Stimulated activated naive B cell treated with anti-CD40 and anti-IgM and Interleukin-4, amounts not matched to agents 10 μg/mL and 1 μg/mL and 100 μg/mL, for 72 hours (primary cell): Measurements from ENCODE around the gene PNPLA4.
A peak's percentile ranks its signal among the peaks of the same experiment; 100 is the strongest.

ENCODE experiments used
- ATAC-seq, 2 donors: fragments of 150-1000 bp; cut with Tn5 transposase; replicated peaks; 2 replicates each; pipeline ENCODE4 v1.10.0; 2021; ENCODE audit warnings: moderate library complexity in 1 of 2
- DNase-seq: peaks from one replicate; pipeline ENCODE4 v3.0.0; 2021
- H3K27ac Mint-ChIP-seq: one replicate; pipeline ENCODE4 v1.8.0; 2022; ENCODE audit warnings: mild to moderate bottlenecking, mixed read lengths
- H3K27me3 Mint-ChIP-seq, 2 donors: one replicate each; pipeline ENCODE4 v1.8.0; 2022; ENCODE audit warnings: mixed read lengths in 2 of 2
- H3K36me3 Mint-ChIP-seq, 2 donors: one replicate each; pipeline ENCODE4 v1.8.0; 2022; ENCODE audit warnings: mixed read lengths in 2 of 2, mild to moderate bottlenecking in 1 of 2
- H3K4me1 Mint-ChIP-seq, 2 donors: one replicate each; pipeline ENCODE4 v1.8.0; 2022; ENCODE audit warnings: mixed read lengths in 2 of 2, mild to moderate bottlenecking in 1 of 2
- H3K4me3 Mint-ChIP-seq, 2 donors: one replicate each; pipeline ENCODE4 v1.8.0; 2022; ENCODE audit warnings: mild to moderate bottlenecking in 2 of 2, mixed read lengths in 2 of 2, moderate library complexity in 1 of 2
- H3K9me3 Mint-ChIP-seq, 2 donors: one replicate each; pipeline ENCODE4 v1.8.0; 2022; ENCODE audit warnings: mixed read lengths in 2 of 2, mild to moderate bottlenecking in 1 of 2

Gene PNPLA4, protein sequence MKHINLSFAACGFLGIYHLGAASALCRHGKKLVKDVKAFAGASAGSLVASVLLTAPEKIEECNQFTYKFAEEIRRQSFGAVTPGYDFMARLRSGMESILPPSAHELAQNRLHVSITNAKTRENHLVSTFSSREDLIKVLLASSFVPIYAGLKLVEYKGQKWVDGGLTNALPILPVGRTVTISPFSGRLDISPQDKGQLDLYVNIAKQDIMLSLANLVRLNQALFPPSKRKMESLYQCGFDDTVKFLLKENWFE

GRCh38 chrX:7927259-7928167 is at the start of gene PNPLA4:
TSS of gene PNPLA4 (minus strand) at chrX:7927413. CDS start at chrX:7926119, 1,294 bp downstream.
- peak within 1 kb of the TSS; percentile 89 to 93 for H3K4me3 Mint-ChIP-seq
- H3K4me1 Mint-ChIP-seq: peaks cover 6 to 8% of the 10 kb centered on the region in 2 donors
- no peaks in the 10 kb centered on the region for H3K27me3 Mint-ChIP-seq
- ATAC-seq (peak; percentile 92 to 95), DNase-seq (peak; percentile 92)
- peaks cover 1 to 12% of the 10 kb centered on the region in 2 donors for H3K36me3 Mint-ChIP-seq
- no peaks in the 10 kb centered on the region for H3K9me3 Mint-ChIP-seq
- H3K27ac Mint-ChIP-seq: peak within 1 kb of the TSS; percentile 98

- peaks cover 1 to 3% of the 10 kb centered on the region in 2 donors for H3K9me3 Mint-ChIP-seq
- H3K4me3 Mint-ChIP-seq: no peak overlapping the region
- no peaks in the 10 kb centered on the region for H3K27me3 Mint-ChIP-seq
- peaks cover 0 to 9% of the 10 kb centered on the region in 2 donors for H3K36me3 Mint-ChIP-seq
- H3K4me1 Mint-ChIP-seq: no peaks in the 10 kb centered on the region
- ATAC-seq (no peak), DNase-seq (no peak)
- no peak overlapping the region for H3K27ac Mint-ChIP-seq
Measured at GRCh38 chrX:7972586-7972985, 45.4 kb upstream of the PNPLA4 start.

DNA sequence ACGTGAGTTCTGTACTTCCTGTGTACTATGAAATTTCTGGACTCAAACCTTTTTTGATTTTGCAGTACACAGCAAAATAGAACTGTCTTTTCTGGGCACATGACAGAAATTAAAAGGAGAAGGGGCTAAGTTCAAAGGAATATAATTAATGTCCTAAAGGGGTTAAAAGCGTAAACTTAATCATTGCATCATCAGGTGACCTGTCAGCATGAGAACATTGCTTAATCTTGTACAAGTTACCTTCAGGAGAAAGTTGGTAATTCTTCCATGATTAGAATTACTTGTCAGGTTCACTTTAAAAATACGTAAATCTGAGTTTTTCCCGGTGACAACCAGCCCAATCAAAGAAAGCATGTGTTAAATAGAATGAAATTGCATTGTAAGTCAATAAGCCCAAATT is 43.2 kb upstream of the PNPLA4 start:
- no peak overlapping the region for H3K27ac Mint-ChIP-seq
- H3K4me1 Mint-ChIP-seq: no peaks in the 10 kb centered on the region
- ATAC-seq (no peak), DNase-seq (no peak)
- peaks cover 0 to 9% of the 10 kb centered on the region in 2 donors for H3K36me3 Mint-ChIP-seq
- no peaks in the 10 kb centered on the region for H3K27me3 Mint-ChIP-seq
- peaks cover 1 to 3% of the 10 kb centered on the region in 2 donors for H3K9me3 Mint-ChIP-seq
- H3K4me3 Mint-ChIP-seq: no peak overlapping the region

- Mint-ChIP-seq H3K27me3 (no peaks in the 10 kb centered on the region), H3K4me1 (peaks cover 0 to 3% of the 10 kb centered on the region in 2 donors), H3K9me3 (peaks cover 1 to 3% of the 10 kb centered on the region in 2 donors), H3K4me3 (no peak overlapping the region), H3K27ac (no peak overlapping the region), H3K36me3 (peaks cover 0 to 9% of the 10 kb centered on the region in 2 donors)
- no peak for DNase-seq
- no peak for ATAC-seq
Measured at GRCh38 chrX:7965436-7965835, 38.2 kb upstream of the PNPLA4 start.

DNA sequence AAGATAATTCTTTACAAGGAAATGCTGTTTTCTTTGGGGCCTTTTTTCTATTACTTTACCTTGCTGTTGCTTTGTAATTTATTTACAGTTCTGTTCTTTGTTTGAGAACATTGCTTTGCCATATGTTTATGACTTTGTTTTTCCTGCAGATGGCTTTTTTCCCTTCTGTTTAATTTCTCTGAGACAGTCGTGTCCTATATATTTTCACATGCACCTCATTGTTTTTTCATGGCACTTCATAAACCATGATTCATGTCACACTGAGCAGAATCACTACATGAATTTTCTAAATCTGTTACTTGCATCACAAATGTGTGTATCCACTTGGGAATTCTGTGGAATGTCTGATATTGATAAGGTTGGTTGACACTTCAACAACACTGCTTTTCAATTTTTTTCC is 33.0 kb upstream of the PNPLA4 start:
- Mint-ChIP-seq H3K9me3 (peaks cover 8 to 9% of the 10 kb centered on the region in 2 donors), H3K4me3 (no peak overlapping the region), H3K36me3 (peaks cover 5 to 8% of the 10 kb centered on the region in 2 donors), H3K4me1 (peaks cover 0 to 3% of the 10 kb centered on the region in 2 donors), H3K27me3 (peaks cover 8 to 14% of the 10 kb centered on the region in 2 donors), H3K27ac (no peak overlapping the region)
- no peak for ATAC-seq
- no peak for DNase-seq

DNA sequence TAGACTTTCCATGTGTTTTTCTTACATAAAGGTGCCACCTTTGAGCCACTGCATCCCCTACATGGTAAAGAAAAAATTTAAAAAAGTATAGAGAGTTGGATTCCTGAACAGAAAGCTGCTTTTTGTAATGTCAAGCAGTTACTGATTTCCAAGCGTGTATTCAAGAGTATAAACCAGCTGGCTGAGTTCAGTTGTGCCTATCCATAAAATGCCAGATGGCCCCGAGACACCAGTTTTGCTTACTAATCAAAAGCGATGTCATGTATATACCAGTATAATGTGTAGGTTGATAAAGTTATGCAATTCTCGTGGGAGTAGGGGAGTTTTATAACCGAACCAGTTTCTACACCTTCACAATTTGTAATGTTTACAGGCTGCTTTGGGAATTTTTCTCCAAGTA is 26.2 kb upstream of the PNPLA4 start:
- Mint-ChIP-seq H3K9me3 (peaks cover 8 to 9% of the 10 kb centered on the region in 2 donors), H3K4me3 (no peak overlapping the region), H3K4me1 (peaks cover 0 to 1% of the 10 kb centered on the region in 2 donors), H3K36me3 (peaks cover 5 to 8% of the 10 kb centered on the region in 2 donors), H3K27ac (no peak overlapping the region), H3K27me3 (peaks cover 8 to 14% of the 10 kb centered on the region in 2 donors)
- ATAC-seq: no peak
- DNase-seq: no peak

GRCh38 chrX:7950865-7951264 is 23.7 kb upstream of the PNPLA4 start:
- Mint-ChIP-seq H3K36me3 (peaks cover 0 to under 1% of the 10 kb centered on the region in 2 donors), H3K9me3 (peaks cover 0 to under 1% of the 10 kb centered on the region in 2 donors), H3K27me3 (peaks cover 2 to 10% of the 10 kb centered on the region in 2 donors), H3K27ac (no peak overlapping the region), H3K4me3 (no peak overlapping the region), H3K4me1 (peaks cover 0 to 1% of the 10 kb centered on the region in 2 donors)
- DNase-seq (no peak), ATAC-seq (peak; percentile 74 to 99)

DNA sequence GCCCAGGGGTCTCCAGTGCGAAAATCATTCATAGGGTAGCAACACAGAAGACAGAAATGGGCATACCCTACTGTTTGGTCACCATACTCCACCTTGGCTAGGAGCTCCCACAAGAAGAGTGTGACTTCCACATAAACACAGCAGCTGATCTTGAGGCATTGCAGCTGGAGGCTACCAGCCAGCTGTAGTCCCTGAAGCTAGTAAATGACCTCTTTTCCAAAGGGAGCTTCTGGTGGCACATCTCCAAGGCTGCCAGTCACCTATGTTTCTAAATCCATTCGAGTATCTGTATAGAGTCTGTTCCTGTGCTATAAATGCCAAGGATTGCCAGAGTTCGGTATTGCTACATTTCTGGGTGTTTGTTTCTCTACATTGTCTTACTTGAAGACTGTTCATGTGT is 21.3 kb upstream of the PNPLA4 start:
- H3K36me3 Mint-ChIP-seq: no peaks in the 10 kb centered on the region
- no peaks in the 10 kb centered on the region for H3K9me3 Mint-ChIP-seq
- peaks cover 0 to 1% of the 10 kb centered on the region in 2 donors for H3K4me1 Mint-ChIP-seq
- no peak overlapping the region for H3K27ac Mint-ChIP-seq
- DNase-seq (no peak), ATAC-seq (no peak)
- no peak overlapping the region for H3K4me3 Mint-ChIP-seq
- H3K27me3 Mint-ChIP-seq: peaks cover 0 to 9% of the 10 kb centered on the region in 2 donors

DNA sequence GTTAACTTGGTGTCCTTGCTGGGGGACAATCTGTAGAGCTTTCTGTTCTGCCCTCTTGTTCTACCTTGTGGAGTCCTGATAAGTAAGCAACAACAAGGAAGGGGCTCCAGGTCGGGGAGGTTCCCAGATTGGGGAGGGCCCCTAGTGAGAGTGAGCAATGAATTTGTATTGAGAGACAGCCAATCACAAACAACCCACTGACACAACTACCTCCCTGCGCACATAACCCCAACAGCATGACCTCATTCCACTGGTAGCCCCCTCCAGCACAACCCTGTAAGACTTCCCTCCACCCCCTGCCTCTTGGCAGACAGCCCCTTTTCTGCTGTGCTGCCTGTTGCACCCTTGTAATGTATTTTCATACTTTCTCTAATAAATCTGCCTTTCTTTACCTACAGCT is 19.7 kb upstream of the PNPLA4 start:
- Mint-ChIP-seq H3K27me3 (peaks cover 0 to 9% of the 10 kb centered on the region in 2 donors), H3K36me3 (no peaks in the 10 kb centered on the region), H3K27ac (no peak overlapping the region), H3K4me3 (no peak overlapping the region), H3K4me1 (peaks cover 0 to 1% of the 10 kb centered on the region in 2 donors), H3K9me3 (no peaks in the 10 kb centered on the region)
- DNase-seq (no peak), ATAC-seq (no peak)

DNA sequence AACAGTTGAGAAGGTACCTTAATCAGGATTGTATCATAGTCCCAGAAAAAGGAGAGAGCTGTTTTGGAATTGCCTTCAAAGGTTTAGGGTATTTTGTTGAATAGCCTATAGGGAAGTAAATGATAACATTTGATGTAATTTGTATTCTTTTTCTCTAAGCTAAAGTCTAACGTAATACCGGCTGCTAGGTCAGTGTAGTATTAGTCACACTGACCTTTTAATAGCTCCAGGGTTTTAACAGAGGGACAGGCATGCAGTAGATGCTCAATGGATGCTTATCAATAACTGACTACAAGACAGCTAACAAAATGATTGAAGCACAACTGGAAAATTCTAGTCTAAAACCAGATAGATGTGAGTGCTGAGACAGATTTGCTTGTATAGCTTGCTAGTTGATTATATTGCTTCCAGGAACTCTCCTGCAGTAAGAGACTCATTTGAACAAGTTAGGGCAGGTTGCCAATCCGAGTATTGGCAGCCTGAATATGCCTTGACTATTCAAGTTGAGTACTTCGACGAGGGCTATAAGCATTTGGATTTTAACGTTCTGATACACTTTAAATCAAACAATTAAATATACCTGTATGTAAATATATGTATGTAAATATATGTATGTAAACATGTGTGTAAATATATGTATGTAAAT is 16.5 kb upstream of the PNPLA4 start:
- H3K9me3 Mint-ChIP-seq: no peaks in the 10 kb centered on the region
- H3K27ac Mint-ChIP-seq: no peak overlapping the region
- H3K36me3 Mint-ChIP-seq: no peaks in the 10 kb centered on the region
- no peaks in the 10 kb centered on the region for H3K4me1 Mint-ChIP-seq
- H3K27me3 Mint-ChIP-seq: peaks cover 0 to 9% of the 10 kb centered on the region in 2 donors
- DNase-seq (no peak), ATAC-seq (no peak)
- H3K4me3 Mint-ChIP-seq: no peak overlapping the region

DNA sequence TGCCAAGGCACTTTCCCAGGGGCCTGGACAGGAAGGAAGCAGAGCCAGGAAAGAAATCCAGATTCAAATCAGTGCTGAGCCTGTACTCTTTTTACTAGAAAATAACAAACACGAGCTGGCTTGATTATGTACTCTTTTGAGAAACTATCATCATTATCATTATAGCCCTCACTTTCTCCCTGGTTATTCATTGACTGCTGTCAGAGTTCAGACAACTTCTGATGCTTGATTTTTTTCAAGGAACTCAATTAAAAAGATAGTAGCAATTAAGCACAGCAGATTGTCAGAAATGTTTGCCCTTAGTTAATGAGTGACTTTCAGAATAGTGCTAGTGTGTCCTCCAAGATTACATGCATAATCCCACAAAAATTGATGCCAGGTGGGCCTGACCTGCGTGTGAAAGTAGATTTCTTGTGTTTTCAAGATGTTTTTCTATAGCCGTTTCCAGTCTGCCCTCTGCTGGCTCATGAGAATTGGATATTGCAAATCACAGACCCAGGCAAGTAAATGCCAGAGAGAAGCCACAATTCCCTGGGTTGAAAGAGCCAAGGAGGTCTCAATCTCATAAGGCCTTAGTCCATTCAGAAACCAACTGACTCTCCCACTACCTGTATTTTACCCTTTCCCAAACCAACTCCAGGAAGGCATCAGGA is 14.3 kb upstream of the PNPLA4 start:
- H3K4me1 Mint-ChIP-seq: no peaks in the 10 kb centered on the region
- H3K27ac Mint-ChIP-seq: no peak overlapping the region
- no peak for DNase-seq
- H3K9me3 Mint-ChIP-seq: no peaks in the 10 kb centered on the region
- ATAC-seq: no peak
- H3K4me3 Mint-ChIP-seq: no peak overlapping the region
- H3K27me3 Mint-ChIP-seq: peaks cover 0 to under 1% of the 10 kb centered on the region in 2 donors
- no peaks in the 10 kb centered on the region for H3K36me3 Mint-ChIP-seq

- H3K4me3 Mint-ChIP-seq: no peak overlapping the region
- H3K27me3 Mint-ChIP-seq: no peaks in the 10 kb centered on the region
- DNase-seq (no peak), ATAC-seq (no peak)
- H3K36me3 Mint-ChIP-seq: peaks cover 0 to 1% of the 10 kb centered on the region in 2 donors
- H3K9me3 Mint-ChIP-seq: no peaks in the 10 kb centered on the region
- no peak overlapping the region for H3K27ac Mint-ChIP-seq
- H3K4me1 Mint-ChIP-seq: peaks cover 2 to 6% of the 10 kb centered on the region in 2 donors
Measured at GRCh38 chrX:7934026-7934425, 6.8 kb upstream of the PNPLA4 start.

DNA sequence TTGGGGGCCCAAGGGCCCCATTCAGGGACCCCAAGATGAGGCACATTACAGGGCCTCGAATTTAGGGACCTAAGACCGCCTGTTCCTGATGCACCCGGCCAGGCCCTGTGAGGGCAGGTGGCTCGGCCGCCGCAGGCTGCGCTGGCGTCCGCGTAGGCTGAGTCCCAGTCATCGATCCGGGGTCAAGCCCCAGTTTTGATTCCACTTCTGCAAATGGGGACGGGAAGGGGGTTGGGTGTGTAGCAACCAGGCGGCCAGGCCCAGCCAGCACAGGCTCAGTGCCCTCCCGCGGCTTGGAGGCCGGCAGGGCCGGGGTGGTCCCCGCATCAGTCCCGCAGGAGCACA is 327 bp downstream of the PNPLA4 start:
- Mint-ChIP-seq H3K9me3 (no peaks in the 10 kb centered on the region), H3K27me3 (no peaks in the 10 kb centered on the region), H3K27ac (peak overlapping the region; percentile 98), H3K4me3 (peak overlapping the region; percentile 89 to 93), H3K36me3 (peaks cover 1 to 12% of the 10 kb centered on the region in 2 donors), H3K4me1 (peaks cover 6 to 8% of the 10 kb centered on the region in 2 donors)
- no peak for ATAC-seq
- DNase-seq: no peak

DNA sequence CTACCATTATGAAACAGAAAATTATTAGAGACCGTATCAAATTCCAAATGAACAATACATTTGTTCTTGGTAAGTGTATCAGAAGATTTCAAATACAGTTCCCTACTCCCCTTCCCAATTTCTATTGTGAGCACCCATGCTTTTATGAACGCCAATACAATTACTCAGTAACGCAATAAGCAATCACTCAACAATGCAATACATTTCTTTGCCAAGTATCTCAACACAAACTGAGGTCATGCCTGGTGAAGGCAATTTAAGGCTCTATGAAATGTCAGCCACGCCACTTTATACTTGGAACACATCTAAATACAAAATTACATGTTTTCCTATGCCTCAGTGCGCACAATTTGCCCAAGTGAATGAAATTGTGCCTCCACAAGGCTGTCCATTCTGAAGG is 712 bp downstream of the PNPLA4 start:
- Mint-ChIP-seq H3K36me3 (peaks cover 2 to 12% of the 10 kb centered on the region in 2 donors), H3K4me1 (peaks cover 6 to 8% of the 10 kb centered on the region in 2 donors), H3K27me3 (no peaks in the 10 kb centered on the region), H3K4me3 (peak overlapping the region; percentile 89 to 93), H3K27ac (peak overlapping the region; percentile 98), H3K9me3 (no peaks in the 10 kb centered on the region)
- ATAC-seq (no peak), DNase-seq (no peak)
